Astrocyte (in vitro differentiated cells and primary cell): Measurements from ENCODE around the gene CHST13.

Experiments
- CTCF ChIP-seq: IDR thresholded peaks from 2 replicates; pipeline ENCODE4 v1.5.1; 2011; ENCODE audit warnings: low read depth, mild to moderate bottlenecking, inconsistent platforms, low read length, moderate library complexity; ENCODE audit not compliant: insufficient read depth
- EZH2 ChIP-seq: IDR thresholded peaks from 2 replicates; pipeline ENCODE4 v1.6.1; 2012; ENCODE audit warnings: mild to moderate bottlenecking, low read length, inconsistent platforms; ENCODE audit not compliant: insufficient read depth

- TF ChIP-seq CTCF: no peak
- TF ChIP-seq EZH2: no peak
Observed at GRCh38 chr3:126511291-126511690, 12.7 kb upstream of the CHST13 start.
